Caco-2 (cell line): ENCODE results near the gene MAPRE2. TPM values are rescaled to one million over a fixed set of nuclear protein-coding genes. Genes with fewer than 3 reads are reported as not detected.

Source experiments
- BruUV-seq: library from RNA; stranded (reverse); fragments of 400-500 nt; replicated peaks from 2 replicates; lab custom pipeline; 2021; lab: Mats Ljungman, UMichigan
- CTCF ChIA-PET: fragments of 300-600 bp; sonication (Branson Sonifier 250); formaldehyde crosslinking; loops from one replicate; lab custom pipeline; 2022; ENCODE audit warnings: antibody characterized with exemption; lab: Charles Lee
- POLR2A ChIA-PET: fragments of 300-600 bp; sonication (Branson Sonifier 250); formaldehyde crosslinking; loops from one replicate; lab custom pipeline; 2022; ENCODE audit warnings: antibody characterized with exemption; lab: Charles Lee
- DNase-seq, 2 experiments: peaks; one replicate each; pipeline versions ENCODE4 v3.0.0 to v3.0.0-alpha.2; 2020 to 2022
- H3K27me3 ChIP-seq: replicated peaks from 2 replicates; pipeline ENCODE4 v1.6.0; 2011; ENCODE audit warnings: low read length; ENCODE audit not compliant: control insufficient read depth, insufficient read depth
- H3K36me3 ChIP-seq: 2 replicates; pipeline ENCODE4 v1.5.1; 2011; ENCODE audit warnings: low read length; ENCODE audit not compliant: control insufficient read depth, insufficient read depth
- H3K4me1 ChIP-seq: fragments of 250-450 bp; sonication (Bioruptor Pico); 2 replicates; pipeline ENCODE4 v1.5.1; 2020; ENCODE audit warnings: mild to moderate bottlenecking
- H3K4me3 ChIP-seq: 2 replicates; pipeline ENCODE4 v1.5.1; 2011; ENCODE audit warnings: low read depth, mild to moderate bottlenecking, control low read depth, low read length
- H3K9me3 ChIP-seq: fragments of 250-450 bp; sonication (Bioruptor Pico); 2 replicates; pipeline ENCODE4 v1.5.1; 2020; ENCODE audit warnings: mild to moderate bottlenecking, moderate library complexity
- H3K27ac Mint-ChIP-seq: one replicate; pipeline ENCODE4 v1.8.0; 2022; ENCODE audit warnings: mixed read lengths; ENCODE audit not compliant: unreplicated experiment
- H3K27me3 Mint-ChIP-seq: one replicate; pipeline ENCODE4 v1.8.0; 2022; ENCODE audit warnings: mixed read lengths; ENCODE audit not compliant: insufficient read depth, unreplicated experiment
- H3K36me3 Mint-ChIP-seq: one replicate; pipeline ENCODE4 v1.8.0; 2022; ENCODE audit warnings: mild to moderate bottlenecking, mixed read lengths; ENCODE audit not compliant: insufficient read depth, unreplicated experiment
- H3K4me1 Mint-ChIP-seq: one replicate; pipeline ENCODE4 v1.8.0; 2022; ENCODE audit warnings: low read depth, mixed read lengths; ENCODE audit not compliant: unreplicated experiment
- H3K4me3 Mint-ChIP-seq: one replicate; pipeline ENCODE4 v1.8.0; 2022; ENCODE audit warnings: mild to moderate bottlenecking, moderate library complexity, mixed read lengths; ENCODE audit not compliant: unreplicated experiment
- H3K9me3 Mint-ChIP-seq: one replicate; pipeline ENCODE4 v1.8.0; 2022; ENCODE audit warnings: mixed read lengths; ENCODE audit not compliant: unreplicated experiment
- CTCF ChIP-seq, 2 experiments: fragments of 200-600 bp in 1 of 2; IDR thresholded peaks; 1 replicate in 1 of 2; 2 replicates in 1 of 2; pipeline versions ENCODE4 v1.5.1 to v1.8.0; 2011 to 2022; ENCODE audit warnings: antibody characterized with exemption in 1 of 2, control low read depth in 1 of 2, inconsistent platforms in 1 of 2, low read depth in 1 of 2, low read length in 1 of 2, mild to moderate bottlenecking in 1 of 2, moderate library complexity in 1 of 2; ENCODE audit not compliant: insufficient read depth in 1 of 2, severe bottlenecking in 1 of 2, unreplicated experiment in 1 of 2
- intact Hi-C: fragments of 100-400 bp; cut with micrococcal nuclease; formaldehyde crosslinking; loops from one replicate; pipeline ENCODE4 v1.10.0; 2022; ENCODE audit not compliant: unreplicated experiment
- total RNA-seq: library from RNA; stranded (reverse); gene quantifications from 2 replicates; pipeline ENCODE4 v1.2.3, GENCODE V29; 2022

The MAPRE2 gene
- total RNA-seq, 1 experiment from 2014 or later = 9.3 TPM

GRCh38 chr18:35050705-35051195 is 9.5 kb downstream of the MAPRE2 start:
- Histone ChIP-seq H3K36me3 (no peaks in the 10 kb centered on the region), H3K9me3 (no peaks in the 10 kb centered on the region), H3K27me3 (no peaks in the 10 kb centered on the region), H3K4me3 (no peak overlapping the region), H3K4me1 (no peaks in the 10 kb centered on the region)
- BruUV-seq = no TSS peak
- Mint-ChIP-seq H3K27me3 (no peaks in the 10 kb centered on the region), H3K9me3 (no peaks in the 10 kb centered on the region), H3K4me3 (no peak overlapping the region), H3K36me3 (no peaks in the 10 kb centered on the region), H3K27ac (no peak overlapping the region), H3K4me1 (no peaks in the 10 kb centered on the region)
- CTCF ChIA-PET = no interaction called here
- POLR2A ChIA-PET = no interaction called here
- DNase-seq = no peak
- TF ChIP-seq CTCF (IDR thresholded peaks at IDR 0.05; ENCODE audit: insufficient read depth in 1 of 2, low read depth in 1 of 2, low read length in 1 of 2, severe bottlenecking in 1 of 2, unreplicated experiment in 1 of 2) = no peak
- intact Hi-C loops = no loop called here

- Mint-ChIP-seq H3K27me3 (no peaks in the 10 kb centered on the region), H3K4me3 (no peak overlapping the region), H3K4me1 (no peaks in the 10 kb centered on the region), H3K27ac (no peak overlapping the region), H3K9me3 (no peaks in the 10 kb centered on the region), H3K36me3 (no peaks in the 10 kb centered on the region)
- Histone ChIP-seq H3K36me3 (no peaks in the 10 kb centered on the region), H3K4me3 (no peak overlapping the region), H3K4me1 (no peaks in the 10 kb centered on the region), H3K9me3 (no peaks in the 10 kb centered on the region), H3K27me3 (no peaks in the 10 kb centered on the region)
- no peak for TF ChIP-seq CTCF (IDR thresholded peaks at IDR 0.05; ENCODE audit: insufficient read depth in 1 of 2, low read depth in 1 of 2, low read length in 1 of 2, severe bottlenecking in 1 of 2, unreplicated experiment in 1 of 2)
- BruUV-seq = no TSS peak
- ChIA-PET POLR2A (no interaction called here), CTCF (no interaction called here)
- intact Hi-C loops = no loop called here
- DNase-seq = no peak
Observed at GRCh38 chr18:35051641-35052377, 10.6 kb downstream of the MAPRE2 start.

GRCh38 chr18:35054401-35054800 is 13.2 kb downstream of the MAPRE2 start:
- ChIA-PET CTCF (no interaction called here), POLR2A (no interaction called here)
- no peak overlapping the region for H3K4me3 ChIP-seq
- no peaks in the 10 kb centered on the region for H3K9me3 ChIP-seq
- H3K9me3 Mint-ChIP-seq = no peaks in the 10 kb centered on the region
- BruUV-seq = no TSS peak
- H3K27me3 ChIP-seq = no peaks in the 10 kb centered on the region
- H3K27me3 Mint-ChIP-seq = no peaks in the 10 kb centered on the region
- no peak for TF ChIP-seq CTCF (IDR thresholded peaks at IDR 0.05; ENCODE audit: insufficient read depth in 1 of 2, low read depth in 1 of 2, low read length in 1 of 2, severe bottlenecking in 1 of 2, unreplicated experiment in 1 of 2)
- DNase-seq = no peak
- H3K36me3 Mint-ChIP-seq = no peaks in the 10 kb centered on the region
- H3K36me3 ChIP-seq = no peaks in the 10 kb centered on the region
- H3K4me3 Mint-ChIP-seq = no peak overlapping the region
- H3K27ac Mint-ChIP-seq = no peak overlapping the region
- H3K4me1 ChIP-seq = no peaks in the 10 kb centered on the region
- intact Hi-C loops = no loop called here
- H3K4me1 Mint-ChIP-seq = no peaks in the 10 kb centered on the region
